Astrocyte of the cerebellum (primary cell): ENCODE data around the gene MAML3.

Experiments used
- DNase-seq: peaks from one replicate; pipeline ENCODE4 v3.0.0-alpha.2; 2011; ENCODE audit warnings: low read depth
- H3K4me3 ChIP-seq: 2 replicates; pipeline ENCODE4 v1.5.1; 2011; ENCODE audit warnings: mild to moderate bottlenecking, low read depth, low read length, moderate library complexity
- CTCF ChIP-seq: IDR thresholded peaks from 2 replicates; pipeline ENCODE4 v1.5.1; 2012; ENCODE audit warnings: low read length, low read depth, moderate library complexity, mild to moderate bottlenecking; ENCODE audit errors: missing control alignments
- in situ Hi-C: cut with HindIII; loops from 2 replicates; pipeline ENCODE4 v1.10.0; 2017; ENCODE audit warnings: low sequenced_read_pairs

Gene MAML3

DNA sequence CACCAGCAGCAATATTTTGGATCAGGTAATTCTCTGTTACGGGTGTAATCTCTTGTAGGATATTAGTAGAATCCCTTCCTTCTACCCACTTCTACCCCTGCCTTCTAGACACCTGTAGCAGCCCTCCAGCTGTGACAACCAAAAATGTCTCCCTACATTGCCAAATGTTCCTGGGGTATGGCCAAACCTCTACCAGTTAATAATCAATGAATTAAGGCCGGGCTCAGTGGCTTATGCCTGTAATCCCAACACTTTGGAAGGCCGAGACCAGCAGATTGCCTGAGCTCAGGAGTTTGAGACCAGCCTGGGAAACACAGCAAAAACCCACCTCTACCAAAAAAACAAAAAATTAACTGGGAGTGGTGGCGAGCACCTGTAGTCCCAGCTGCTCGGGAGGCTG is 9.9 kb downstream of the MAML3 start:
- no peak overlapping the region for H3K4me3 ChIP-seq
- DNase-seq: no peak
- TF ChIP-seq CTCF: no peak
- in situ Hi-C loops: no loop called here

DNA sequence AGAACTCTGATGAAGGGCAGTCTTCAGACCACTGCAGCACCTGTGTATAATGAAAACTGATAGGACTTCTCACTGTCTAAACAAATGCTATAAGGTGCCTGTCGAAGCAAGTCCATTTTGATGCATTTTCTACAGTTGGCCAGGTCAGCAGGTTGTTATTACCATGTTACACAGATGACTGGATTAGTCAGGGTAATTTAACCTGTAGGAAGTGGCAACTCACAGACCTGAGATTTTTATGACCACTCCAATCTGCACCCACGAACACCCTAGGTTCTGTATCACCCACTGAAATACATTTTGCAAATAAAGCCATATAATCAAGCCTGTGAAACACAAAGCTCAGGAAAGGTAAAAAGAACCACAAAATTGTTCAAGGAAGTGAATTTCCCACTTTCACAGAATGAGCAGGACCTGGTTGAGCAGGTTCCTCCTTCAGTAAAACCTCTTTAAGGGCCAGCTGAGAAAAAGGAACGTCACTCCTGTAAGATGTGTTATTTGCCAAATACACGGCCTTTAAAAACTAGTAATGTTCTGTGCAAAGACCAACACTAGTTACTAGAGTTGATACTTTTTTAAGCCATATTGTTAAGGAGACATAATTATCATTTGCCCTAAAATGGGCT is 12.7 kb downstream of the MAML3 start:
- no peak overlapping the region for H3K4me3 ChIP-seq
- no peak for DNase-seq
- in situ Hi-C loops: no loop called here
- no peak for TF ChIP-seq CTCF

DNA sequence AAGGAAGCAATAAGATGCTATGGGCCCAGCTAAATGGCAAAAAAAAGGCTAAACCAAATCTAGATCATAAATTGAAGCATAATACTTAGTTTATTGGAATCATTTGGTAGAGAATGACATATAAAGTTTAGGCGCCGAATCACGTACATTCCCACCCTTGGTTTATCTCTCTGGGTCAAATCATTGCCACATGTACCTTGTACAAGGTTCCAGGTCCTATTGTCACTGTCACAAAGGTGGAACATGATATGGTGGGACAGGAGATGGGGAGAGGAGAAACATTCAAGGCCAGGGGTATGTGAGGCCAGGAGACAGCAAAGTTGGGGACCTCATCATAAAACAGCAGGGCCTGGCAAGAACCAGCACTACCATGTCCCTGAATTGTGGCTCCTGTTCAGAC is 13.4 kb downstream of the MAML3 start:
- H3K4me3 ChIP-seq: no peak overlapping the region
- TF ChIP-seq CTCF: no peak
- in situ Hi-C loops: no loop called here
- no peak for DNase-seq

DNA sequence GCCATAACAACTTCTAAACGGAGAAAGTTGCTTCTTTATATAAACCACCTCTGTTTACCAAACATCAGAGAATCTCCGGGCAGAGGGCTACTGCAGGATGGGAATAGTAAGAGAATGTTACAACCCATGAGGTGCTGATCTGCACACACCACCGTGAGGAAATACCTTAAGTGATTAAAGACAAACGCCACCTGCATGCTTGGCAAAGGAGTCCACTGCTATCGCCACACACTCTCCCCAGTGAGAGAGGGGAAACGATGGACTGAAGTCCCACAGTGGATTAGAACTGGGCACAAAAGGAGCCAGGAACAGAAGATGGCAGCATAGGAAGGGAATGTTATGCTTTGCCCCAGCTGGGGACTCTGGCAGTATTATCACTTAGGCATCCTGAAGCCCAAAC is 15.6 kb downstream of the MAML3 start:
- DNase-seq: no peak
- in situ Hi-C loops: no loop called here
- no peak overlapping the region for H3K4me3 ChIP-seq
- no peak for TF ChIP-seq CTCF

DNA sequence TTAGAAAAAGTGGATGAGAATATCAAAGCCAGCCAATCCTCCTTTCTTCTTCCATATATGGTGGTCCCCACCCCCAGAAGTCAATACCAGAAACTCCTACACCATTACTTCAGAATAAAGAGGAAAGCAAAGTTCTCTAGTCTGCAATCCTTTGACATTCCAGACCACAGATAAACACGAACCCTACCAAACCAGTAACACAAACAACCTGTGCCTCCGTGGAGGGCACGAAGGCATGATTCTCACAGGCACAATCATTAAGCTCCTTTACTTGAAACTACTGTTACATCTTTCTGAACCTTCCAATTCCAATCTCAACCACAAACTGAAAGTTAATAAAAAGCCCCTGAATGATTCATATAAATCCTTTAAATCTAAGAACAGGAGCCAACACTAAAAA is 16.3 kb downstream of the MAML3 start:
- H3K4me3 ChIP-seq: no peak overlapping the region
- DNase-seq: no peak
- in situ Hi-C loops: no loop called here
- TF ChIP-seq CTCF: no peak

GRCh38 chr4:140136509-140136908 is 17.5 kb downstream of the MAML3 start:
- DNase-seq: no peak
- no peak overlapping the region for H3K4me3 ChIP-seq
- in situ Hi-C loops: no loop called here
- TF ChIP-seq CTCF: no peak
